Upper lobe of right lung (tissue), 1 donor: ENCODE measurements around the gene MYBL2. TPM values are rescaled to one million over a fixed set of nuclear protein-coding genes. Genes with fewer than 3 reads are reported as not detected.
"Not testable (repeated sequence)": the region's sequence is repeated elsewhere in the genome, so short reads cannot be mapped to it uniquely, and the experiment has no call there.

Experiments used
- ATAC-seq: fragments of 200-7000 bp; cut with Tn5 transposase; one replicate; pipeline ENCODE4 v1.9.1; 2020; ENCODE audit warnings: mild to moderate bottlenecking, moderate library complexity
- DNase-seq: peaks from one replicate; pipeline ENCODE4 v3.0.0-alpha.2; 2020
- H3K27ac ChIP-seq: fragments of 200-600 bp; one replicate; pipeline ENCODE4 v1.8.0; 2022
- H3K27me3 ChIP-seq: fragments of 200-600 bp; one replicate; pipeline ENCODE4 v1.8.0; 2022; ENCODE audit warnings: mild to moderate bottlenecking
- H3K36me3 ChIP-seq: fragments of 200-600 bp; one replicate; pipeline ENCODE4 v1.8.0; 2022
- H3K4me1 ChIP-seq: fragments of 200-600 bp; one replicate; pipeline ENCODE4 v1.8.0; 2022
- H3K4me3 ChIP-seq: fragments of 200-600 bp; one replicate; pipeline ENCODE4 v1.8.0; 2022; ENCODE audit warnings: mild to moderate bottlenecking
- H3K9me3 ChIP-seq: fragments of 200-600 bp; one replicate; pipeline ENCODE4 v1.8.0; 2022
- intact Hi-C: fragments of 100-400 bp; cut with DNase I; formaldehyde crosslinking; loops from one replicate; pipeline ENCODE4 v1.11.0; 2022
- total RNA-seq: library from RNA; stranded (reverse); fragmentation: NEBNext Ultra II Directional; extraction: Animal tissue kit (Norgen Biotek cat#: 25700); gene quantifications from one replicate; pipeline ENCODE4 v1.2.1, GENCODE V29; 2021
- TF ChIP-seq, protein P1 (sequence below): fragments of 200-600 bp; IDR thresholded peaks from one replicate; pipeline ENCODE4 v1.8.0; 2022; ENCODE audit warnings: antibody characterized with exemption
- donor health status: DM: no; HTN: yes; CAD: no; lungs with severe emphysema.

The MYBL2 gene
- total RNA-seq, 1 donor from 2014 or later = 1.0 TPM

DNA sequence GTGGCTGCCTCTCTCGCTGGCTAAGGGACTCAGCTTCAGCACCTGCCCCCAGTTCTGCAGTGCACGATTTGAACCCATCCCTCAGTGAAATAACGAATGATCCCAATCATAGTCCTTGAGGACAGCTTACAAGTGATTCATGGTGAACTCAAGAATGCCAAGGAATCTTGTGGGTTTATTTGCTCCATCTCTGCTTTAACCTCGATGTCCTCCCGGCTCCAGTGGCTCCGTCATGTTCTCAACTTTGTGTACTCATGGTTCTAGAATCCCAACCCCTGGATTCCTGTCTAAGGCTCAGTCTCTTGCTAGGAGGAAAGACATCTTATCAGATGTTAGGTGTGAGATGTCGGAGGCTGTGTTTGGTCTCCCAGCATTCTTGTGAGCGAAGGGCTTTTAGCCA, 88.9 kb downstream of the MYBL2 start:
- Histone ChIP-seq H3K4me3 (no peak overlapping the region), H3K36me3 (no peaks in the 10 kb centered on the region), H3K27me3 (no peaks in the 10 kb centered on the region), H3K9me3 (no peaks in the 10 kb centered on the region), H3K27ac (no peak overlapping the region), H3K4me1 (peaks cover 6% of the 10 kb centered on the region)
- no peak for ATAC-seq
- intact Hi-C loops = no loop called here
- TF ChIP-seq, protein P1, sequence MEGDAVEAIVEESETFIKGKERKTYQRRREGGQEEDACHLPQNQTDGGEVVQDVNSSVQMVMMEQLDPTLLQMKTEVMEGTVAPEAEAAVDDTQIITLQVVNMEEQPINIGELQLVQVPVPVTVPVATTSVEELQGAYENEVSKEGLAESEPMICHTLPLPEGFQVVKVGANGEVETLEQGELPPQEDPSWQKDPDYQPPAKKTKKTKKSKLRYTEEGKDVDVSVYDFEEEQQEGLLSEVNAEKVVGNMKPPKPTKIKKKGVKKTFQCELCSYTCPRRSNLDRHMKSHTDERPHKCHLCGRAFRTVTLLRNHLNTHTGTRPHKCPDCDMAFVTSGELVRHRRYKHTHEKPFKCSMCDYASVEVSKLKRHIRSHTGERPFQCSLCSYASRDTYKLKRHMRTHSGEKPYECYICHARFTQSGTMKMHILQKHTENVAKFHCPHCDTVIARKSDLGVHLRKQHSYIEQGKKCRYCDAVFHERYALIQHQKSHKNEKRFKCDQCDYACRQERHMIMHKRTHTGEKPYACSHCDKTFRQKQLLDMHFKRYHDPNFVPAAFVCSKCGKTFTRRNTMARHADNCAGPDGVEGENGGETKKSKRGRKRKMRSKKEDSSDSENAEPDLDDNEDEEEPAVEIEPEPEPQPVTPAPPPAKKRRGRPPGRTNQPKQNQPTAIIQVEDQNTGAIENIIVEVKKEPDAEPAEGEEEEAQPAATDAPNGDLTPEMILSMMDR = no peak
- no peak for DNase-seq

DNA sequence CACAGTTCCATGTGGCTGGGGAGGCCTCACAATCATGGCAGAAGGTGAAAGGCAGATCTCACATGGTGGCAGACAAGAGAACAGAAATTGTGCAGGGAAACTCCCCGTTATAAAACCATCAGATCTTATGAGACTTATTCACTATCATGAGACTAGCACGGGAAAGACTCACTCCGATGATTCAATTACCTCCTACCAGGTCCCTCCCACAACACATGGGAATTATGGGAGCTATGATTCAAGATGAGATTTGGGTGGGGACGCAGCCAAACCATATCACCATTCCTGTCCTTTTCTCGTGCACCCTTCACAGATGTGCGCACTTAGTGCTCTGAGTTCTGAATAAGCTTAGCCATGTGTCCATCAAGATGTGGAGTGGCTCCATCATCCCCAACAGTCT, 91.0 kb downstream of the MYBL2 start:
- ATAC-seq, H3K27ac ChIP-seq, H3K4me1 ChIP-seq, H3K4me3 ChIP-seq, H3K36me3 ChIP-seq, H3K9me3 ChIP-seq, DNase-seq, intact Hi-C loops, H3K27me3 ChIP-seq: not testable (repeated sequence)

DNA sequence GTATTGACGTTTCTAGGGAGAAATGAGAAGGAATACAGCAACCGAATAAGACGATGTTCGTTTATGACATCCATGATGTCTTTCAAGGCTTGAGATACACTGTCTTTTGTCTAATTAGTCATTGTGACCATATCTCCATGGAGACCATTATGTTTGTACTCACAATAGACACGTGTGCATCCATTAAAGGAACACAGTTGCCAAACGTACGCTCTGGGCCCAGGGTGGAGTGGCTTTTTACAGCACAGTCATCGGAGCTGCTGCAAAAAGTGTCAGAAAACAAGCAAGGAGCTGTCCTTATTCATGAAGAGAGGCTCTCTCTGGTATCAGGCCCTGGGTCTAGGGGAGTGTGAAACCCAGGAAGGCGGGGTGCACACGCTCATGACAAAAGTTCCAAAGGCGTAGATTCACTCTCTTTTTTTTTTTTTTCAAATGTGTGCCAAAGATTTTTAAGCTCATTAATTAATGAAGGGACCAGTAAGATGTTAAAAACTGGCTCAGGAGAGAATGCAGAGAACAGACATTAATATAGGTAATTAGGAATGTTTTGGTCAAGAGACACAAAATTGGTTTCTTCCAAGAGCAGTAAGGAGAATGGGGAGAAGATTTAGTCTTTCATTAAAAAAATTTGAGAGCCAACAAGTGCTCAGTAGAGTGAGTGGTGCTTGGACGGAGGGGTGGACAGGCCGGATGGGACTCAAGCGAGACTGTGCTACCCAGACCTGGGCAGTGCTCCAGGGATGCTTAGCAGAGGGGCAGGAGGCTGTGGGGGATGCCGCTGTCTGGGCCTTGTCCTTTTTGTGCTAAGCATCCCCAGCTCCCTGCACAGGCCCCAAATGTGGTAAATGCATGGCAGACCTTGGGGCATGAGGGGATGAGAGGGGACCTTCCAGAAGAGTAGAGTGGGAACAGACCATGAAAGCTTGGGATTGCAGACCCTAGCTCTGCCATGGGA, 94.7 kb downstream of the MYBL2 start:
- peaks cover 14% of the 10 kb centered on the region for H3K27me3 ChIP-seq
- intact Hi-C loops = no loop called here
- TF ChIP-seq, protein P1 = no peak
- no peaks in the 10 kb centered on the region for H3K36me3 ChIP-seq
- DNase-seq (no peak), ATAC-seq (no peak)
- no peaks in the 10 kb centered on the region for H3K4me1 ChIP-seq
- H3K27ac ChIP-seq = no peak overlapping the region
- no peak overlapping the region for H3K4me3 ChIP-seq
- no peaks in the 10 kb centered on the region for H3K9me3 ChIP-seq

DNA sequence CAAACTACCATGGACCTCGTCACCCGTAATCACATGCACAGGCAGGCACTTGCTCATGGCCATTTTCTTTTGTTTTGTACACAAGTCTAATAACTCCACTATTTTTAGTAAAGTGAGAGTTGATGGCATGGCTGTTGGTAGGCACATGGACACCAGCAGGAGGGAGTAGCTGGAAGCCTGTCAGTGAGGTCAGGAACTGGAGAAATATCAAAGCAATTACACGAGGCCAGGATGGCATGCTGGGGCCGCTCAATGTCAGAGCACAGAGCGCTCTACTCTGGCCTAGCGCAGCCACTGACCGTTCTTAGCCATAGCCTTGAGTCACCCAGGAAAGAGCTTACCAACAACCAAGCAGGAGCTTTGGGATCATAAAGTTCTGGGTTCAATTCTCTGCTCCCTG, 96.0 kb downstream of the MYBL2 start:
- TF ChIP-seq, protein P1 = no peak
- ATAC-seq = no peak
- H3K36me3 ChIP-seq = no peaks in the 10 kb centered on the region
- peaks cover 25% of the 10 kb centered on the region for H3K27me3 ChIP-seq
- DNase-seq = no peak
- no peak overlapping the region for H3K4me3 ChIP-seq
- H3K27ac ChIP-seq = no peak overlapping the region
- intact Hi-C loops = no loop called here
- no peaks in the 10 kb centered on the region for H3K4me1 ChIP-seq
- no peaks in the 10 kb centered on the region for H3K9me3 ChIP-seq

DNA sequence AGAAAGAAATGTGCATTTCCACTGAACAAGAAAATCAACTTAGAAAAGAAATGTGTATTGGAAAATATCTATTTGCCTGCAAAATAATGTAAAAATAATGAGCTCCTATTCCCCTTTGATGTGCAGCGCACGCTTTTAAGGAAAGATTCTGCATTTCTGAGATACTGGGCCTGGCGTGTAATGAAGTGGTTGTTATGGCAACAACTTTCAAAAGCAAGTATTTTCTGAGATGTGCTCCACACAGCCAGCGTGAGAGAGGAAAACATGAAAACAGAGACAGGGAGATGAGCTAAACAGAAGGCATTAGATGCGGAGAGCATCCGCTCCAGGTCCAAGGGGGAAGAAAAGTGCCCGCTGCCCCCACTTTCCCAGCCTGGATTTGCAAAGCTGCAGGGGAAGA, 99.0 kb downstream of the MYBL2 start:
- Histone ChIP-seq H3K27ac (no peak overlapping the region), H3K4me3 (no peak overlapping the region), H3K27me3 (peaks cover 28% of the 10 kb centered on the region), H3K36me3 (no peaks in the 10 kb centered on the region), H3K9me3 (no peaks in the 10 kb centered on the region), H3K4me1 (no peaks in the 10 kb centered on the region)
- intact Hi-C loops = no loop called here
- TF ChIP-seq, protein P1 = no peak
- ATAC-seq (no peak), DNase-seq (no peak)

Other genes with a start within 250 kb of the MYBL2 start
- 145 TPM for gene SRSF6, start 209.2 kb upstream of the MYBL2 start, total RNA-seq
- gene L3MBTL1, start 159.4 kb upstream of the MYBL2 start, total RNA-seq = 12.9 TPM
- gene SGK2, start 108.1 kb upstream of the MYBL2 start, total RNA-seq = 1.7 TPM
- gene IFT52, start 76.2 kb upstream of the MYBL2 start, total RNA-seq = 20.4 TPM
- gene GTSF1L, start 59.9 kb downstream of the MYBL2 start, total RNA-seq = not detected
- 24.3 TPM for gene TOX2, start 247.7 kb downstream of the MYBL2 start, total RNA-seq